Measurements from ENCODE around the gene MOSPD2. TPM values are rescaled to one million over a fixed set of nuclear protein-coding genes. Genes with fewer than 3 reads are reported as not detected.

MOSPD2 gene
- total RNA-seq, 1 experiment from 2014 or later = 6.4 TPM

DNA sequence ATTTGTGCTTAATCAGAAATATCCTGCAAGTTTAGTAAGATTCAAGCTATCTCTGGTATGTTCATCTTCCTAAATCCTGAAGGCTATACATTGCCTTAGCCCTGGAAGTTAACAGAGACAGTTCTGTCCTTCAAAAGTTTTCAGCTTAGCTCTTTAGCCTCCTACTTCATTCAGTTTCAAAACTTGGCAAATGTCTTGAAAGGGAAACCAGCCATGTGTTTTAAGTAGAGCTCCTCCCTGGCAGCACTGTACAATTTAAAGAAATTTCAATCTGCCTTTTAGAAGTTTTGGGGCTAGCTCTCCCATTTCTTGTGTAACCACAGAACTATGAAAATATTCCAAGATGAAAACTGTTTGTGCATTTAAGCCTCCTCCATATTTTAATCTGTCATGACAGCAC lies 47.4 kb upstream of the MOSPD2 start:
- Histone ChIP-seq H2BK20ac (ENCODE audit: low read depth, low read length, poor library complexity, severe bottlenecking) (no peak overlapping the region), H2BK5ac (ENCODE audit: insufficient read length, low read length) (no peak overlapping the region), H4K20me1 (ENCODE audit: control insufficient read depth, insufficient read depth, insufficient read length) (no peaks in the 10 kb centered on the region), H3K27ac (ENCODE audit: insufficient read length, low read depth, low read length) (no peak overlapping the region), H2BK15ac (ENCODE audit: low read depth, low read length) (no peak overlapping the region), H3K4ac (ENCODE audit: low read depth, low read length) (no peak overlapping the region), H3K4me1 (ENCODE audit: insufficient read depth, low read length) (no peaks in the 10 kb centered on the region), H2AFZ (ENCODE audit: low read length) (no peak overlapping the region), H4K91ac (ENCODE audit: insufficient read length, low read depth, low read length) (no peak overlapping the region), H3K56ac (ENCODE audit: insufficient read length, low read depth, low read length) (no peak overlapping the region), H3K14ac (ENCODE audit: insufficient read depth, low read length) (no peak overlapping the region), H4K8ac (replicated peaks; ENCODE audit: insufficient read length, low read depth, low read length) (no peak overlapping the region), H3K23me2 (ENCODE audit: insufficient read length, low read depth, low read length, poor library complexity, severe bottlenecking) (no peaks in the 10 kb centered on the region), H2AK5ac (ENCODE audit: insufficient read length, low read length) (no peak overlapping the region), H2BK120ac (ENCODE audit: low read depth, low read length, poor library complexity, severe bottlenecking) (no peak overlapping the region), H3K9ac (ENCODE audit: extremely low read depth, insufficient read length, low read length) (no peak overlapping the region), H4K5ac (ENCODE audit: insufficient read length, low read depth, low read length) (no peak overlapping the region), H3K18ac (ENCODE audit: insufficient read length, low read depth, low read length) (no peak overlapping the region), H3T11ph (ENCODE audit: low read length) (no peak overlapping the region), H2BK12ac (ENCODE audit: insufficient read length, low read depth, low read length) (no peak overlapping the region), H3K23ac (ENCODE audit: insufficient read length, low read depth, low read length) (no peak overlapping the region), H3K27me3 (ENCODE audit: insufficient read depth, low read length) (no peaks in the 10 kb centered on the region), H3K79me1 (ENCODE audit: insufficient read depth, low read depth, low read length, poor library complexity, severe bottlenecking) (no peaks in the 10 kb centered on the region), H3K9me3 (ENCODE audit: control insufficient read depth, low read depth, low read length) (peaks cover 16% of the 10 kb centered on the region), H3K4me2 (ENCODE audit: insufficient read depth, insufficient read length, low read length) (no peak overlapping the region), H3K79me2 (ENCODE audit: insufficient read depth, low read length) (no peaks in the 10 kb centered on the region)
- DNase-seq = no peak
- Mint-ChIP-seq H3K36me3 (ENCODE audit: insufficient read depth in 1 of 3, low read depth in 3 of 3) (peaks cover 9 to 18% (median 12%) of the 10 kb centered on the region in 3 experiments; a peak in 6 of 7 replicates), H3K4me3 (no peak overlapping the region), H3K27me3 (ENCODE audit: low read depth) (no peaks in the 10 kb centered on the region), H3K4me1 (no peaks in the 10 kb centered on the region), H3K27ac (no peak overlapping the region), H3K9me3 (peaks cover 52 to 71% of the 10 kb centered on the region in 2 experiments)
- TF ChIP-seq, protein P1, sequence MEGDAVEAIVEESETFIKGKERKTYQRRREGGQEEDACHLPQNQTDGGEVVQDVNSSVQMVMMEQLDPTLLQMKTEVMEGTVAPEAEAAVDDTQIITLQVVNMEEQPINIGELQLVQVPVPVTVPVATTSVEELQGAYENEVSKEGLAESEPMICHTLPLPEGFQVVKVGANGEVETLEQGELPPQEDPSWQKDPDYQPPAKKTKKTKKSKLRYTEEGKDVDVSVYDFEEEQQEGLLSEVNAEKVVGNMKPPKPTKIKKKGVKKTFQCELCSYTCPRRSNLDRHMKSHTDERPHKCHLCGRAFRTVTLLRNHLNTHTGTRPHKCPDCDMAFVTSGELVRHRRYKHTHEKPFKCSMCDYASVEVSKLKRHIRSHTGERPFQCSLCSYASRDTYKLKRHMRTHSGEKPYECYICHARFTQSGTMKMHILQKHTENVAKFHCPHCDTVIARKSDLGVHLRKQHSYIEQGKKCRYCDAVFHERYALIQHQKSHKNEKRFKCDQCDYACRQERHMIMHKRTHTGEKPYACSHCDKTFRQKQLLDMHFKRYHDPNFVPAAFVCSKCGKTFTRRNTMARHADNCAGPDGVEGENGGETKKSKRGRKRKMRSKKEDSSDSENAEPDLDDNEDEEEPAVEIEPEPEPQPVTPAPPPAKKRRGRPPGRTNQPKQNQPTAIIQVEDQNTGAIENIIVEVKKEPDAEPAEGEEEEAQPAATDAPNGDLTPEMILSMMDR (conservative IDR thresholded peaks at IDR 0.05) = no peak

Data from H9 (cell line).